Activated B cell treated with CpG ODN at 0.5 μM for 24 hours (primary cell): ENCODE results near the gene RNF207. TPM values are rescaled to one million over a fixed set of nuclear protein-coding genes. Genes with fewer than 3 reads are reported as not detected.
"Not testable (repeated sequence)": the region's sequence is repeated elsewhere in the genome, so short reads cannot be mapped to it uniquely, and the experiment has no call there.

Experiments used
- ATAC-seq: fragments of 200-7000 bp; cut with Tn5 transposase; one replicate; pipeline ENCODE4 v1.10.0; 2021; ENCODE audit warnings: low read depth, mild to moderate bottlenecking, moderate library complexity
- CTCF ChIA-PET: fragments of 350-600 bp; sonication (Branson Sonifier 250); formaldehyde crosslinking; loops from one replicate; lab custom pipeline; 2021; ENCODE audit warnings: antibody characterized with exemption; lab: Charles Lee
- POLR2A ChIA-PET: fragments of 350-600 bp; sonication (Branson Sonifier 250); formaldehyde crosslinking; loops from one replicate; lab custom pipeline; 2021; ENCODE audit warnings: antibody characterized with exemption; lab: Charles Lee
- DNase-seq: peaks from one replicate; pipeline ENCODE4 v3.0.0; 2022
- H3K27ac Mint-ChIP-seq: one replicate; pipeline ENCODE4 v1.8.0; 2020; ENCODE audit warnings: mixed read lengths
- H3K27me3 Mint-ChIP-seq: one replicate; pipeline ENCODE4 v1.8.0; 2021; ENCODE audit warnings: mixed read lengths
- H3K36me3 Mint-ChIP-seq: one replicate; pipeline ENCODE4 v1.8.0; 2021; ENCODE audit warnings: low read depth, mixed read lengths
- H3K4me1 Mint-ChIP-seq: one replicate; pipeline ENCODE4 v1.8.0; 2021; ENCODE audit warnings: mixed read lengths
- H3K4me3 Mint-ChIP-seq: one replicate; pipeline ENCODE4 v1.8.0; 2020; ENCODE audit warnings: mild to moderate bottlenecking, mixed read lengths
- H3K9me3 Mint-ChIP-seq: one replicate; pipeline ENCODE4 v1.8.0; 2020; ENCODE audit warnings: mixed read lengths
- CTCF ChIP-seq: fragments of 200-600 bp; IDR thresholded peaks from one replicate; pipeline ENCODE4 v1.8.0; 2022; ENCODE audit warnings: antibody characterized with exemption, mild to moderate bottlenecking
- intact Hi-C: fragments of 100-400 bp; cut with micrococcal nuclease; formaldehyde crosslinking; loops from one replicate; pipeline ENCODE4 v1.15.1; 2024
- total RNA-seq: library from RNA; stranded (reverse); gene quantifications from 2 replicates; pipeline ENCODE4 v1.2.3, GENCODE V29; 2022

The RNF207 gene
- total RNA-seq, 1 donor from 2014 or later, result 3.3 TPM

- ATAC-seq (no peak), DNase-seq (no peak)
- intact Hi-C loops, result no loop called here
- Mint-ChIP-seq H3K4me3 (no peak overlapping the region), H3K4me1 (peaks cover 25% of the 10 kb centered on the region), H3K9me3 (no peaks in the 10 kb centered on the region), H3K36me3 (no peaks in the 10 kb centered on the region), H3K27me3 (peaks cover 35% of the 10 kb centered on the region), H3K27ac (peak overlapping the region; percentile 5)
- ChIA-PET POLR2A (no interaction called here), CTCF (no interaction called here)
- TF ChIP-seq CTCF, result no peak
Observed at GRCh38 chr1:6212193-6212959, 6.5 kb downstream of the RNF207 start.

- ATAC-seq, result no peak
- no peak for TF ChIP-seq CTCF
- Mint-ChIP-seq H3K4me3 (no peak overlapping the region), H3K27ac (no peak overlapping the region), H3K4me1 (peaks cover 2% of the 10 kb centered on the region), H3K27me3 (peaks cover 29% of the 10 kb centered on the region), H3K9me3 (no peaks in the 10 kb centered on the region), H3K36me3 (peaks cover 22% of the 10 kb centered on the region)
- no peak for DNase-seq
- ChIA-PET CTCF (no interaction called here), POLR2A (no interaction called here)
- intact Hi-C loops, result no loop called here
Observed at GRCh38 chr1:6218375-6219164, 12.7 kb downstream of the RNF207 start.

DNA sequence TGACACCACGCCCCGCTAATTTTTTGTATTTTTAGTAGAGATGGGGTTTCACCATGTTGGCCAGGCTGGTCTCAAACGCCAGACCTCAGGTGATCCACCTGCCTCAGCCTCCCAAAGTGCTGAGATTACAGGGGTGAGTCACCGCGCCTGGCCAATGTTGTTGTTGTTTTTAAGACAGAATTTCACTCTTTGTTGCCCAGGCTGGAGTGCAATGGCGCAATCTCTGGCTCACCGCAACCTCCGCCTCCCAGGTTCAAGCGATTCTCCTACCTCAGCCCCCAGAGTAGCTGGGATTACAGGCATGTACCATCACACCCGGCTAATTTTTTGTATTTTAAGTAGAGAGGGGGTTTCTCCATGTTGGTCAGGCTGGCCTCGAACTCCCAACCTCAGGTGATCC is 13.7 kb downstream of the RNF207 start:
- intact Hi-C loops, CTCF ChIA-PET: not testable (repeated sequence)

DNA sequence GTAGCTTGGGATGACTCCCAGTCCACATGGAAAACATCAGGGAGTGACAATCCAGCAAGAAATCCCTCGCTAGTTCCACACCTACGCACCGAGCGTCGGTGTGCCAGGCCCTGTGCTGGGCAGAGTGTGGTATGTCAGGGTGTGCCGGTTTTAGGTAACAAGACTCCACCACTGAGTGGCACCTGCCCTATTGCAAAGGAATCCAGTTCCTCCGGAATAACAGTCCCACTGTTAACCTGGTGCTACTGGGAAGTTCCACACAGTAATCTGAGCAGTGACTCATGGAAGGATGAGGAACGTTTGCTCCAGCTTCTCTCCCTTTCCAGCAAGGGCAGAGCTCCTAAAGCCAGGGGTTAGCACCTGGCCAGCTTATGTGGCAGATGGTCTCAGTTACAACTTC is 14.3 kb downstream of the RNF207 start:
- POLR2A ChIA-PET, result no interaction called here
- Mint-ChIP-seq H3K27me3 (peaks cover 24% of the 10 kb centered on the region), H3K36me3 (peaks cover 39% of the 10 kb centered on the region), H3K4me3 (no peak overlapping the region), H3K27ac (no peak overlapping the region), H3K4me1 (no peaks in the 10 kb centered on the region), H3K9me3 (no peaks in the 10 kb centered on the region)
- ATAC-seq (no peak), DNase-seq (no peak)
- CTCF ChIA-PET, result no interaction called here
- intact Hi-C loops, result no loop called here
- no peak for TF ChIP-seq CTCF

More for the DNA sequence above, 13.7 kb downstream of the RNF207 start:
- H3K9me3 Mint-ChIP-seq, POLR2A ChIA-PET, H3K4me3 Mint-ChIP-seq, ATAC-seq, H3K4me1 Mint-ChIP-seq, DNase-seq, H3K27ac Mint-ChIP-seq: not testable (repeated sequence)
- peaks cover 26% of the 10 kb centered on the region for H3K27me3 Mint-ChIP-seq
- H3K36me3 Mint-ChIP-seq, result peaks cover 33% of the 10 kb centered on the region

DNA sequence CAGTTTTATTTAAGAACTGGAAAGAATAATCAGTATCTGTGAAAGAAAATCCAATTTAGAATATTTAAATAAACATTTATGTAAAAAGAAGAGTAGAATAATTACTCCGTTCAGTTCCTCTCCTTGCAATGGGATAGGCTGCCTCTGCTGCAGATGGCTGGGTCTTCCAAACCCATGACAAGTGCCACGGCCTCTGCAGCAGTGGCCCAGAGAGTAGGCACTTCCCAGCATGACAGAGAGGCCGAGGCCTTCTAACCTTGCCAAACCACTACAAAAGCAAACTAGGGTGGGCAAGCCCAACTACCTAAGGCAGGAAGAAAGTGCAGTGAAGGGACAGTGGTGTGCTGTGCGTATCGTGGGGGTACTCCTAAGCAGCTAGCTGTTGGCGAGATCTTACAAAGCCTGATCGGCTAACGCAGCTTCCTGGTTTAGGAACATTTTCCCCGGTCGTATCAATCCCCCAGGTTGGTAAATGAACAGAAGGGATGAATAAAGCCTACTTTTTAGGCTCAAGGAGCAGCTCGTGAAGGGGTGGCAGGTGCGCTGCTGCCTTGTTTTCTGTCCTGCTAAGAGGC is 15.4 kb downstream of the RNF207 start:
- DNase-seq, result no peak
- intact Hi-C loops, result no loop called here

More for the DNA sequence above, 15.4 kb downstream of the RNF207 start:
- no peaks in the 10 kb centered on the region for H3K9me3 Mint-ChIP-seq
- no peak overlapping the region for H3K4me3 Mint-ChIP-seq
- no peak for TF ChIP-seq CTCF
- H3K4me1 Mint-ChIP-seq, result no peaks in the 10 kb centered on the region
- ChIA-PET CTCF (no interaction called here), POLR2A (no interaction called here)
- peaks cover 49% of the 10 kb centered on the region for H3K36me3 Mint-ChIP-seq
- ATAC-seq, result no peak
- H3K27me3 Mint-ChIP-seq, result peaks cover 15% of the 10 kb centered on the region
- no peak overlapping the region for H3K27ac Mint-ChIP-seq
